GM18909 (cell line): ENCODE data around the gene WFIKKN1.

ENCODE experiments used
- ATAC-seq: cut with Tn5 transposase; IDR thresholded peaks from one replicate; pipeline ENCODE4 v1.9.1; 2021; ENCODE audit warnings: mild to moderate bottlenecking; ENCODE audit not compliant: unreplicated experiment, poor library complexity

WFIKKN1 gene, protein sequence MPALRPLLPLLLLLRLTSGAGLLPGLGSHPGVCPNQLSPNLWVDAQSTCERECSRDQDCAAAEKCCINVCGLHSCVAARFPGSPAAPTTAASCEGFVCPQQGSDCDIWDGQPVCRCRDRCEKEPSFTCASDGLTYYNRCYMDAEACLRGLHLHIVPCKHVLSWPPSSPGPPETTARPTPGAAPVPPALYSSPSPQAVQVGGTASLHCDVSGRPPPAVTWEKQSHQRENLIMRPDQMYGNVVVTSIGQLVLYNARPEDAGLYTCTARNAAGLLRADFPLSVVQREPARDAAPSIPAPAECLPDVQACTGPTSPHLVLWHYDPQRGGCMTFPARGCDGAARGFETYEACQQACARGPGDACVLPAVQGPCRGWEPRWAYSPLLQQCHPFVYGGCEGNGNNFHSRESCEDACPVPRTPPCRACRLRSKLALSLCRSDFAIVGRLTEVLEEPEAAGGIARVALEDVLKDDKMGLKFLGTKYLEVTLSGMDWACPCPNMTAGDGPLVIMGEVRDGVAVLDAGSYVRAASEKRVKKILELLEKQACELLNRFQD

DNA sequence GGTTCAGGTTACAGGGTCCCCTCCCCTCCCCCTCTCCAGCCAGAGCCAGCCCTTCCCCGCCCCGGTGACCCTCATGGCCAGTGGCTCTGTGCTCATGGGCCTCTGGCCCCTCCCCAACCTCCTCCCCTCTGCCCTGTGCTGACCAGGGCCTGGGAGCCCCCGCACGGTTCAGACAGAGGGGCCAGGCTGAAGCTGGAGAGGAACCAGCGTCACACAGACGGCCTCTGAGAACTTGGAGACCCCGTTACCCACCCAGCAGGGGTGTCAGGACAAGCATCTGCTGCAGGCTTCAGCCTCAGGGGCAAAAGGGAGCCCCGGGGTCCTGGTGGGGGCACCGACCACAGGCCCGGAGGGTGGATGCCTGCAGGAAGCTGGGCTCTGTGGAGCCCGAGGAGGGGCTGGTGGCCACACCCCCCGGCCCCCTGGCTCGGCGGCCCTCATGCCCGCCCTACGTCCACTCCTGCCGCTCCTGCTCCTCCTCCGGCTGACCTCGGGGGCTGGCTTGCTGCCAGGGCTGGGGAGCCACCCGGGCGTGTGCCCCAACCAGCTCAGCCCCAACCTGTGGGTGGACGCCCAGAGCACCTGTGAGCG lies at the start of gene WFIKKN1:
Gene WFIKKN1, plus strand, starts transcription at position 171 of the 591 bp plus-strand sequence. Its CDS starts 269 bp downstream, at position 440.
- ATAC-seq = no peak

DNA sequence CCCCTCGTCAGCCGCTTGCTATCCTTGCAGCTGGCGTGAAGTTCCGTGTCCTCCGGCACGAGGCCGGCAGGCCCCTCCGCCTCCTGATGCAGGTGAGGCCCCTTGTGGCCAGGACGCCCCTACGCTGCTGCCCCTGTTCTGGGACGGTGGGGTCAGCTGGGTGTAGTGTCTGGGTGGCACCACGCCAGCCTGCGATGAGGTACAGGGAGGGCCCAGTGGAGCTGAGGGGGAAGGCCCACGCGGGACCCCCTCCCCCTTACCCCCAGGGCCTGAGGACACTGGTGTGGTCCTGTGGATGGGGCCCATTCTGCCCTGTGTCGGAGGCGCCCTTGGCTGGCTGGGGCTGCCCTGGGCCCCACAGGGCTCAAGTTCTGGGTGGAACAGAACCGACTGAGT lies 48.6 kb upstream of the WFIKKN1 start:
- ATAC-seq = no peak

DNA sequence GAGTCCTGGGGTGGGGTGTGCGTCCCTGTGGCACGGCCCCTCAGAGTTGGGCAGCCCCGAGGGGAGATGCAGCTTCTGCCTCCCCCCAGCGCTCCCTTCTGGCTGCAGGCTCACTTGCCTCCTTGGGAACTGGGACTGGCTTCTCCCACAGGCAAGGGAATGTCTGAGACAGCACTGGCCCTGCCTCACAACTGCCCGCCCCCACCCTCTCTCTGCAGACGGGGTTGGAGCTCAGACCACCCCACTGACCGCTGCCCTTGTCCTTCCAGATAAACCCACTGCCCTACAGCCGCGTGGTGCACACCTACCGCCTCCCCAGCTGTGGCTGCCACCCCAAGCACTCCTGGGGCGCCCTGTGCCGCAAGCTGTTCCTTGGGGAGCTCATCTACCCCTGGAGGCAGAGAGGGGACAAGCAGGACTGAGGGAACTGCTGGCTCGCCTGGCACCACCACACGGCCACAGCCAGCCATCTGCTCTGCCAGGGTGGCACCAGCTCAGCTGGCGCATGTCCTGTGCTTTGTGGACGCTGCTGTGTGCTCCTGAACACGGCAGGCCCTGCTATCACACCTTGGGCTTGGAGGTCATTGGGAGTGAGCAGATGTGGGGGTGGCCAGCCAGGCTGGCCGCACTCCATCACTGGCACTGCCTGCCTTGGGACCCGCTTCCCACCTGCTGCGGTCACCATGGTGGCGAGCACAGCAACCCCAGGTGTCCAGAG lies 48.0 kb upstream of the WFIKKN1 start:
- ATAC-seq = no peak

DNA sequence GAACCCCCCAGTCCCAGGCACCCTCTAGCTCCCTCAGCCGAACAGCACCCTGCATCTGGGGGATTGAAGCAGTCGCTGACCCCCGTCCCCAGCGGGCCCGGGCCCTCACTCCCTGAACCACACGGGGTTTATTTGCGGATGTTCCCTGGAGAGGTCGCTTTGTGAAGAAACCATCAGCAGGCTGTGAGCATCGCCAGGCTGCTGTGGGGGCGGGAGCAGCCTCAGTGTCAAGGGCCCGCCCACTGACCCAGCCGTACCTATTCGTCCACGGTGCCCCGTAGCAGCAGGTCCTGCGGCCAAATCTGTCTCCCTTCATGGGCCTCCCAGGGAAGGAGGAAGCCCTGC lies 47.3 kb upstream of the WFIKKN1 start:
- no peak for ATAC-seq

DNA sequence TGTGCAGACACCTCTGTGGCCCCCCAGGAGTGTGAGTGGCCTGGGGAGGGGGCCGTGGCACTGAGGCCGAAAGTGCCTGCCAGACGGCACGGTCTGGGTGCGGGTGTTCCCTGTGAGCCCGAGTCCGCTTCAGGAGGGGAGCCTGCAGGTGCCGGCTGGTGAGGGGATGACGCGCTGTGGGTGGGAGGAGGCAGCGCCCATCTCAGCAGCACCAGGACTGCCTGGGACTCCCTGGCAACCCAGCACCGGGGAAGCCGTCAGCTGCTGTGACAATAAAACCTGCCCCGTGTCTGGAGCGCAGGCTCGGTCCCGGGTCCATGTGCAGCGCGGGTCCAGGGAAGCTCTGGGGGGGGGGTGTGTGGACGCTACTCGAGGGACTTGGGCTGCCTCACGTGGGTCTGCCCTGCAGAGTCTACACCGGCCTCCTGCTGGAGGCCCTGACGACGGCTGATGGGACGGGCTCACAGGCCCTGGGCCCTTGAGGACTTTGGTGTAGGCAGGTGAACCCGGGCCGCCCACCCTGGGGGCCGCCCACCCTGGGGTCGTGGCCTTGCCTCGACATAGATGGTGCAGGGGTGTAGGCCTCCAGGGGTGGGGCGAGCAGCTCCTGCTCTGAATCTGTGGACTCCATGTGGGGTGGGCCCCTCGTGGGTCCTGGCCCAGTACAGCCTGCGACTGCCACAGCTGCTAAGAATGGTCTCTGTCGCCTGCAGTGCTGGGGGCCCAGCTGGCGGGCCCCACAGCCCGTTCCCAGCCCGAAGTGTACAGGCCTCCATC lies 46.8 kb upstream of the WFIKKN1 start:
- no peak for ATAC-seq

DNA sequence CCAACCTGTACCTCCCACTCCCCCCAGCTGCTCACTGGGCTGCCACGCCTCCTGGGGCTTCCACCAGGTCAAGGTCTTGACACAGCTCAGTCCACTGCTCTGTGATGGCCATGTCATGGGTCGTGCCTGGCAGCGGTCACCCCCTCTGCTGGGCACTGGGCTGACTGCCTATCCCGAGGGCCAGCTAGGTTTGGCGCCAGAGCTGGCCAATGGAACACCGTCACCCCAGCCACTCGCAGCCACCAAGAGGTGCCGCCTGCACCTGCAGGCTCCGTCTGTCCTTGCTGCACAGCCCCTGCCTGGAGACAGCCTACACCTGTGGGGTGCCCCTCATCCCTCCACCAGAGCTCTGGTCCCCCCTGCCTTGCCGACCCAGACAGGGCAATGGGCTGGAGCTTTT lies 45.4 kb upstream of the WFIKKN1 start:
- no peak for ATAC-seq

DNA sequence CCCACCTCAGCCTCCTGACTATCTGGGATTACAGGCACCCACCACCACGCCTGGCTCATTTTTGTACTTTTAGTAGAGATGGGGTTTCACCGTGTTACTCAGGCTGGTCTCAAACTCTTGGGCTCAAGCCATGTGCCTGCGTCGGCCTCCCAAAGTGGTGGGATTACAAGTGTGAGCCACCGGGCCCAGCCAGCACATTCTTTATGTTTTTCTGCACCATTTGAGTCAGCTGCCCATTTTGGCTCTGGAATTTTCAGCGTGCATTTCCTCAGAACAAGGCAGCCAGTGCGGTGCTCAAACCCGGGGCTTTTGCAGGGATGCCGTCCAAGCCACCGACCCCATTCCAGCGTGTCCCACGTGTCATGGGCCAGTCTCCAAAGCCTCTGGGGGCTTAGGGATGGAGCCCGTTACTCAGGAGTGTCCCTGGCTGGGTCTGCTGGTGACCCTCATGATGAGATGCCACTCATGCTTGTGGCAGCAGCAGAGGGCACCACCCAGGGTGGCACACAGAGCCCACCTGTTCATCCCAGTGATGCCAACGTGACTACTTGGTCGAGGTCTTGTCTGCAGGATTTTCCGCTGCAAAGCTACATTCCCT lies 44.6 kb upstream of the WFIKKN1 start:
- ATAC-seq = no peak

DNA sequence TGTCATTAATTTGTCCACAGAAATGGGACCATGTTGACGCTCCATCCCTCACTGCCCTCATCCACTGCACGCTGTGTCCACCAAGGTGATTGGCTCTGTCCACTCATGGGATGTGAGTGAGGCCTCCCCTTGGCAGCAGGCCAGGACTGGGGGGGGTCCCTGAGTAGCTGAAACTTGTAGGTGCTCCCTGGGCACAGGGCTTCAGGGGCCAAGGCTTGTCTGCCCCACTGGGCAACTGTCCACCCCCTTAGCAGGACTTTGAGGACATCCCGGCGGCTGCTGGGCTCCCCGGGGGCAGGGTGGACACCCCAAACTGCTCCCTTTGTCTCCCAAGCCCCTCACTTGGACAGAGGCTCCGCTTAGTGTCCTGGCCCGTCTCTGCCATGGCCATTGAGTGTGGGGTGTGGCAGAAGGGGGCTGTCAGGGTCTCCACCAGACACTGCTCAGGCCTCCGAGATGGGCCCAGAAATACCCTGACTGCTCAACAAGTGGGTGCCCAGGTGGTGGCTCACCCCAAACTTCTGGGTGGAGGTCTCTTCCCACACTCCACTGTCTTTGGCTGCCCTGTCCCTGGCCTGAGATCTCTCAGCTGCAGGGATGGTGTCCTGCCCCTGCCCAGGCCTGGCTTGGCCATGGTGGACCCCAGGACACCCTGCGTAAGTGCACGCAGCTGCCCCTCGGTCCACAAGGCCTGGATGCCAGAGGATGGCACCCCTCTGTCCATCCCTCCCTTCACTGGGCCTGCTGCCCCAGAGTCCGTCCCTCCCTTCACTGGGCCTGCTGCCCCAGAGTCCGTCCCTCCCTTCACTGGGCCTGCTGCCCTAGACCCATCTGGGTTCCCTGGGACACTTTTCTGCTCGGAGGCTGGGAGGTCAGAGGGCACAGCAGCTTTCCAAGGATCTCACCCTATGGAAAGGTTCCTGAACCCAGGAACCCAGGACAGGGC lies 43.9 kb upstream of the WFIKKN1 start:
- no peak for ATAC-seq

DNA sequence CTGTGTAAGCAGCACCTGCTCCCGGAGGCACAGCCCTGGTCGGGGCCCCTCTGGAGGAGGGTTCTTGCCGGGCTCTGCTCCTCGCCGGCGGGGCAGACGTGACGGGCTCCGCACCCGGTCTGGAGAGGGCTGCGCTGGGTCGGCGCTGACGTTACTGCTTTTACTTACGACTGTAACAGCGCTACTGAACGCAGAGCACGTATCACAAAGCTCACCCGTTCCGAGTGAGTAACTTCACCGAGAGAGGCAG lies 42.2 kb upstream of the WFIKKN1 start:
- ATAC-seq = peak; percentile 13

DNA sequence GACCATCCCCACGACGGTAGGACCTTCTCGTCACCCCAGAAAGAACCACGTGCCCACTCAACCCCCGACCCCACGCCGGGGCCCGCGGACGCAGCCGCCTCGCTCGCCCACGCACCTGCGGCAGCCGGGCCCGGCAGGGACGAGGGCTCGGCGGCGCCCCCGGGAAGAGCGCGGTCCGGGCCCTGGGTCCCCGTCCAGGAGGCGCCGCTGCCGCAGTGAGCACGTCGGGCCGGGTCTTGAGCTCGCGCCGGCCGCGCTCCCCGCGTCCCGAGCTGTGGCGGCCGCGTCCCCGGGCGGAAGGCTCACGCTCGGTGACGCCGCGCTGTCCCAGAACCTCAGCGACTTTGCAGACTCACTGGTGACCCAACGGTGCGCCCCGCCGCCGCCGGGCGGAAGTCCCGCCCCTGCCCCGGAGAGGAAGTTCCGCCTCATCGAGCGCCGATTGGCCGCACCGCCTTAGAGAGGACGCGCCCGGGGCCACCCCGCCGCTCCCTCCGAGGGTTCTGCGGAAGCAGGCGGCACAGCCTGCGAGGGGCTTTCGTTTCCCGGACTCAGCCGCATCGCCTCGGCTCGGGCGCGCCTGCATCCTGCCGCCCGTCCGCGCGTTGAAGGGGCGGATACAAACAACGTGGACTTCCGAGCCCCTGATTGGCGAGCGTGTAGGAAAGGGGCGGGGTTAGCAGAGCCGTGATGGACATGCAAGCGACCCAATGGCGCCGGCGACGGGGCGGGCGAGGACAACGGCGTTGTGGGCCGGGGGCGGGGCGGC lies 41.7 kb upstream of the WFIKKN1 start:
- peak; percentile 73 for ATAC-seq

DNA sequence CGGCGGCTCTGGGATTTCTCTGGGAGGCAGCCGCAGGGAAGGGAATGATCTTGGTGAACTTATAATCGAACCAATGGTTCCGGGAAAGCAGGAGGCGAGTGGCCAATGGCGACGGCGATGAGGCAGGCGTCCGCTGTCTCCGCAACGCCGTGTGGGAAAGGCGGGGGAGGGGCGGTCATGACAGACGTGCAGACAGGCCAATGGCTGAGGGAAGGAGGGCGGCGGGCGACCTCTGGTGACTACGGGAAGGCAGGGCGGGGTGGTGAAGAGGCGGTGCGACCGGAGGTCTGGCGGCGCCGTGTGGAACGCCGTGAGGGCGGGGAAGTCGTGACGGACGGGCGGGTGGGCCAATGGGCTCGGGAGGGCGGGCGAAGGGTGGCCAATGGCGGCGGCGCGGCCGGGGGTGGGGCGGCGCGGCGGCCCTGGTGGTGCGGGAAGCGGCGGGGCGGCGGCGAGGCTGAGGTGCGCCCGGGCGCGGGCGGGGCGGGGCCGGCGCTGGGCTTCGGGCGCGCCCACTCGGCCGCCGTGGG lies 41.1 kb upstream of the WFIKKN1 start, which contains the start of gene RAB40C:
Gene RAB40C, plus strand, starts transcription at position 409 of the 530 bp plus-strand sequence. CDS start 226 bp downstream, outside the sequence.
- peak; percentile 74 for ATAC-seq

DNA sequence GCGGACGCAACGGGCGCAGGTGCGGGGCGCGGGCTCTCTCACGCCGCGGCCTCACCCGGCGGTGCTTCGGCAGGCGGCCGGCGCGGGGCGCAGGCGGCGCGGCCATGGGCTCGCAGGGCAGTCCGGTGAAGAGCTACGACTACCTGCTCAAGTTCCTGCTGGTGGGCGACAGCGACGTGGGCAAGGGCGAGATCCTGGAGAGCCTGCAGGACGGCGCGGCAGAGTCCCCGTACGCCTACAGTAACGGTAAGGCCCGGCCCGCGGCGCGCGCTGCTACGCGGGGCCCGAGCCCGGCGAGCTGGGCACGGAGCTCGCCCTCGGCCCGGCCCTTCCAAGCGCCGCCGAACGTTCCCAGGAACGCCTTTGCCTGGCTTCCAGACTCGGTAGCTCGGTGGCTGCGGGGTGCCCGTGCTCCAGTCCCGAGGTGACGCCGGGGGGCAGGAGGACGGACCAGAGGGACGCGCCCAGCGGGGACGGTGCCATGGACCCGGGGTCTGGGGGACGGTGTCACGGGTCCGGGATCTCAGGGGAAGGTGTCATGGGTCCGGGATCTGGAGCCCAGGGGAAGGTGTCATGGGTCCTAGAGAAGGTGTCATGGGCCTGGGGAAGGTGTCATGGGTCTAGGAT lies 40.5 kb upstream of the WFIKKN1 start:
- ATAC-seq = peak; percentile 1

DNA sequence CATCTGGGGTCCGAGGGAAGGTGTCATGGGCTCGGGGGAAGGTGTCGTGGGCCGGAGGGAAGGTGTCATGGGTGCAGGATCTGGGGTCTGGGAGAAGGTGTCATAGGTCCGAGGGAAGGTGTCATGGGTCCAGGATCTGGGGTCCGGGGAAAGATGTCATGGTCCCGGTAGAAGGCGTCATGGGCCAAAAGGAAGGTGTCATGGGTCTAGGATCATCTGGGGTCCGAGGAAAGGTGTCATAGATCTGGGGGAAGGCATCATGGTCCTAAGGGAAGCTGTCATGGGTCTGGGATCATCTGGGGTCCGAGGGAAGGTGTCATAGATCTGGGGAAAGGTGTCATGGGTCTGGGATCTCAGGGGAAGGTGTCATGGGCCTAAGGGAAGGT lies 40.0 kb upstream of the WFIKKN1 start:
- no peak for ATAC-seq

DNA sequence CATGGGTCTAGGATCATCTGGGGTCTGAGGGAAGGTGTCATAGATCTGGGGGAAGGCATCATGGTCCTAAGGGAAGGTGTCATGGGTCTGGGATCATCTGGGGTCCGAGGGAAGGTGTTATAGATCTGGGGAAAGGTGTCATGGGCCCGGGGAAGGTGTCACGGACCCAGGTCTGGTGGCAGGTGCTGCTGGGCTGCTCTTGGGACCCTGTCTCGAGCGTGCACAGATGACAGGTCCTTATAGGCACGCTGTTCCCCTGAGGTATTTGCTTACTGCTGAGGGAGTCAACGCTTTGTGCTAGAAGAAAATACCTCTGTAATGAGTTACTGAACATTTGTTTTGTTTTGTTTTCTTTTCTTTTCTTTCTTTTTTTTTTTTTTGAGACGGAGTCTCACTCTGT lies 39.6 kb upstream of the WFIKKN1 start:
- ATAC-seq = no peak

DNA sequence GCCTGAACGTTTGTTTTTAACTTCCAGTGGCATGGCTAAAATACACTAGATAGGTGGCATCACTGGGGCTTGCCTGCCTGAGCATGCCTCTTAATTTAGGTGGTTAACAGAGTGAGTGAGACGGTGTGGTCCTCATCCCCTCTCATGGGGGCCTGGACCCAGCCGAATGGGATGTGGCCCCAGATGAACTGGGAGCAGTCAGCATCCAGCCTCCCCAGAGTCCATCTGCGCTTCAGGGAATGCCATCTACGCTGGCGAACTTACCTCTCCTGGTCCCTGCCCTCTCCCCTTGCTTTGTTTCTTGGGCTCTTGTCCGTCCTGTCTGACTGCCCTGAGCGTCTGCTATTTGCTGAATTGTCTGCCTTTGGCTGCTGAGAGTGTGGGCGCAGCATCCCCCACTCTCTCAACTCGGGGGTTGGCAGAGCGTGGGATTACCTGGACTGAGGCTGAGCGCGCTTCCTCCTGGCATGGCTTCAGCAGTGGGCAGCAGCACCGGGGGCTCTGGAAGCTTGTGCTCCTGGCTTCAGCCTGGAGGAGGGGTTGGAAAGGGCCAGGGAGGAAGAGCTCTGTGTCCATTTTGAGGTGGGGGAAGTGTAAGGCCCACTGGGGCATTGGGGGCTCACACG lies 38.8 kb upstream of the WFIKKN1 start:
- no peak for ATAC-seq

DNA sequence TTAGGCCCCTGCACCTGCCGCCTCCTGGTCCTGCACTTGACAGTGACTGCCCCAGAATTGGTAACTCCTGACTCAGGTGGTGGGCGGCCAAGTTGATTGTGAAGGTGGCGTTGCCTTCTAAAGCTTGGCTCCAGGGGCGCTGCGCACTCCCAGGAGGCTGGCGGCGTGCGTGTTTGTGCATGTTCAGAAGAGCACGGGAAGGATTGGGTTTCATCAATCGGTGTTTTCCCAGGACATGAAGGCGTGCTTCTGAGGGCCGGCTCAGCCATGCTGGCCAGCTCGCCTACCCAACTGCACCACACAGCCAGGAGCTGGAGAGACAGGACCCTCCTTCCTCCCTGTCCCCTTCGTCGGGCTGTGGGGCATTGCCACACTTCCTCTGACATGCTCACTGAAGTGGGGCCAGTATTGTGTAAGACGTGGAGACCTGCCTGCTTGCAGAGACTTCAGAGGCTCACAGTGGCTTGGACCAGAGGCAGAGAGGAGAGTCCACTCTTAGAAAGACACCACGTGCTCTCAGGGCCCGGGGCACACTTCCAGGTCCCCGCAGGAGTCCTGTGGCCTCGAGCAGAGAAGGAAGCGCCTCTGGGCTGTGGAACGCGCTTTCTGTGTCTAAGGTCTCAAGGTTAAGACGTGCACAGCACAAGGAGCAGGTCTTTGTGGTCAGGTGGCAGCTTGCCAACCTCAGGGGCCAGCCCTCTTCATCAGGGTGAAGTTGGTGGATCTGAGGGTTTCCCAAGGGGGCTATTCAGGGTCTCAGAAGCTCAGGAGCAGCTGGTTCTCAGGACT lies 38.1 kb upstream of the WFIKKN1 start:
- no peak for ATAC-seq

DNA sequence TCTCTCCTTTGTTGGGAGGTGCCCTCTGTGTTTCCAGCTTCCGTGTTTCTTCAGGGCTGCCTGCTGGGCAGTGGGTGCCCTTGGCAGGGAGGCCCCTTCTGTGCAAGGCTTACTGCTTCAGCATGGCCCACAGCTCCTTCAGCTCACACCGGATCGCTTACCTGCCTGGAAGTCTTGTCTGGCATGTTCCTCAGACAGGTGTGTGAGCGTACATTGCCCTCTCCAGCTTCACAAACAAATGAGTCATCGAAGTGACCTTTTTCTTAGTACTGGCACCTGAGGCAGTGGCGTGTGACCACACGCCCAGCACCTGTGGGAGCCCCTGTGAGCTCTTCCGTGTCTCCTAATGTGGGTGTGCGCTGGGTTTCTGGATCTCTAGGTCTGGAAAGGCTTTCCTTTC lies 37.4 kb upstream of the WFIKKN1 start:
- ATAC-seq = no peak
